HepG2 (cell line): Measurements from ENCODE around the gene ME3. TPM values are rescaled to one million over a fixed set of nuclear protein-coding genes. Genes with fewer than 3 reads are reported as not detected.

ENCODE experiments used
- ATAC-seq: fragments of 200-7000 bp; cut with Tn5 transposase; 3 replicates; pipeline ENCODE4 v1.9.1; 2020; ENCODE audit warnings: mild to moderate bottlenecking, moderate library complexity
- BruUV-seq: library from RNA; stranded (reverse); fragments of 400-500 nt; replicated peaks from 2 replicates; lab custom pipeline; 2021; lab: Mats Ljungman, UMichigan
- CTCF ChIA-PET: fragments of 300-600 bp; formaldehyde crosslinking; extraction: SDS; loops from one replicate; lab custom pipeline; 2021; ENCODE audit warnings: low total read pairs, inconsistent platforms, low intra/inter-chr PET ratio; lab: Yijun Ruan, JAX
- POLR2A ChIA-PET: fragments of 350-600 bp; sonication (Branson Sonifier 250); formaldehyde crosslinking; loops from one replicate; lab custom pipeline; 2020; ENCODE audit warnings: antibody characterized with exemption, inconsistent platforms; lab: Yijun Ruan, JAX
- DNase-seq: peaks from one replicate; pipeline ENCODE4 v3.0.0-alpha.2; 2015; ENCODE audit warnings: low spot score
- FAIRE-seq: peaks from 3 replicates; lab custom pipeline; 2011; peaks lifted over from hg19 to GRCh38; lab: Jason Lieb, UNC
- H2AFZ ChIP-seq: one replicate; pipeline ENCODE4 v1.6.1; 2011; ENCODE audit warnings: low read length, inconsistent platforms
- H3K27ac ChIP-seq: fragments of 300-600 bp; 3 replicates; pipeline ENCODE4 v1.8.0; 2011; ENCODE audit warnings: mixed run types, mild to moderate bottlenecking, mixed read lengths, low read length, inconsistent platforms; ENCODE audit not compliant: insufficient read depth; ENCODE audit errors: extremely low read length
- H3K27me3 ChIP-seq, 2 experiments: fragments of 200-600 bp in 1 of 2; 2 replicates in 1 of 2; 3 replicates in 1 of 2; pipeline versions ENCODE4 v1.6.0 to v1.8.0; 2011; ENCODE audit warnings: low read length in 2 of 2, mild to moderate bottlenecking in 2 of 2, moderate library complexity in 2 of 2, inconsistent platforms in 1 of 2; ENCODE audit not compliant: insufficient read depth in 2 of 2, control insufficient read depth in 1 of 2
- H3K36me3 ChIP-seq, 2 experiments: fragments of 200-600 bp in 1 of 2; replicated peaks in 1 of 2; 2 replicates in 1 of 2; 3 replicates in 1 of 2; pipeline versions ENCODE4 v1.5.1 to v1.8.0; 2011; ENCODE audit warnings: low read length in 2 of 2, inconsistent platforms in 1 of 2; ENCODE audit not compliant: insufficient read depth in 2 of 2, control insufficient read depth in 1 of 2
- H3K4me1 ChIP-seq: 2 replicates; pipeline ENCODE4 v1.5.1; 2012; ENCODE audit warnings: low read length, inconsistent platforms; ENCODE audit not compliant: insufficient read depth
- H3K4me2 ChIP-seq: 2 replicates; pipeline ENCODE4 v1.6.0; 2011; ENCODE audit warnings: low read depth, low read length, inconsistent platforms
- H3K4me3 ChIP-seq, 3 experiments: fragments of 200-600 bp in 1 of 3; sonication (generic), shearing (Covaris generic) in 1 of 3; replicated peaks in 1 of 3; 2 replicates each; pipeline ENCODE4 v1.5.1; 2011 to 2016; ENCODE audit warnings: low read length in 3 of 3, inconsistent platforms in 2 of 3, low read depth in 2 of 3, mild to moderate bottlenecking in 2 of 3, control low read depth in 1 of 3, mixed read lengths in 1 of 3; ENCODE audit not compliant: insufficient read depth in 1 of 3
- H3K79me2 ChIP-seq: one replicate; pipeline ENCODE4 v1.6.1; 2011; ENCODE audit warnings: low read length, inconsistent platforms; ENCODE audit not compliant: insufficient read depth
- H3K9ac ChIP-seq: 2 replicates; pipeline ENCODE4 v1.6.0; 2011; ENCODE audit warnings: mild to moderate bottlenecking, low read depth, low read length, inconsistent platforms; ENCODE audit not compliant: insufficient read depth
- H3K9me3 ChIP-seq: 2 replicates; pipeline ENCODE4 v1.5.1; 2012; ENCODE audit warnings: mild to moderate bottlenecking, low read length
- H4K20me1 ChIP-seq: 2 replicates; pipeline ENCODE4 v1.6.0; 2011; ENCODE audit warnings: inconsistent platforms, mild to moderate bottlenecking, low read length, moderate library complexity; ENCODE audit not compliant: insufficient read depth
- CHCHD3 ChIP-seq: sonication (generic); formaldehyde crosslinking; IDR thresholded peaks from 2 replicates; pipeline ENCODE4 v1.8.0; 2022; ENCODE audit warnings: mild to moderate bottlenecking, missing genetic modification reagents, moderate library complexity
- GPBP1L1 ChIP-seq: sonication (generic); formaldehyde crosslinking; IDR thresholded peaks from 2 replicates; pipeline ENCODE4 v1.5.0; 2020; ENCODE audit warnings: mild to moderate bottlenecking, missing genetic modification reagents
- ISX ChIP-seq: sonication (generic); formaldehyde crosslinking; conservative IDR thresholded peaks from 2 replicates; pipeline ENCODE4 v1.5.0; 2020; ENCODE audit warnings: missing genetic modification reagents
- MAFF ChIP-seq: IDR thresholded peaks from 2 replicates; pipeline ENCODE4 v1.6.1; 2011; ENCODE audit warnings: low read depth, low read length, improper control_type of control experiment
- MAFK ChIP-seq, 2 experiments: IDR thresholded peaks in 1 of 2; conservative IDR thresholded peaks in 1 of 2; 2 replicates each; pipeline ENCODE4 v1.6.1; 2011; ENCODE audit warnings: improper control_type of control experiment in 2 of 2, low read length in 2 of 2
- RXRA ChIP-seq: sonication (generic); formaldehyde crosslinking; IDR thresholded peaks from 2 replicates; pipeline ENCODE4 v1.5.1; 2020; ENCODE audit warnings: missing genetic modification reagents
- SMAD9 ChIP-seq: sonication (generic); formaldehyde crosslinking; IDR thresholded peaks from 2 replicates; pipeline ENCODE4 v1.5.1; 2020; ENCODE audit warnings: mild to moderate bottlenecking, missing genetic modification reagents
- TCF7 ChIP-seq: sonication (generic); IDR thresholded peaks from 2 replicates; pipeline ENCODE4 v1.6.1; 2016; ENCODE audit warnings: antibody characterized with exemption, low read depth
- THAP7 ChIP-seq: sonication (generic); formaldehyde crosslinking; IDR thresholded peaks from 2 replicates; pipeline ENCODE4 v1.8.1; 2023; ENCODE audit warnings: mild to moderate bottlenecking, missing genetic modification reagents
- ZFP36L1 ChIP-seq: sonication (generic); formaldehyde crosslinking; IDR thresholded peaks from 2 replicates; pipeline ENCODE4 v1.8.0; 2022; ENCODE audit warnings: mild to moderate bottlenecking, missing genetic modification reagents, moderate library complexity
- ZNF382 ChIP-seq: sonication (generic); formaldehyde crosslinking; IDR thresholded peaks from 2 replicates; pipeline ENCODE4 v1.5.0; 2020; ENCODE audit warnings: missing genetic modification reagents, mild to moderate bottlenecking, borderline replicate concordance
- ZNF44 ChIP-seq: sonication (generic); formaldehyde crosslinking; IDR thresholded peaks from 2 replicates; pipeline ENCODE4 v1.5.1; 2020; ENCODE audit warnings: mild to moderate bottlenecking, missing genetic modification reagents
- ZNF580 ChIP-seq: IDR thresholded peaks from 2 replicates; pipeline ENCODE4 v1.6.1; 2016; ENCODE audit warnings: low read depth, borderline replicate concordance
- WGBS: methylation state at CpG from one replicate; pipeline ENCODE4 v1.1.6; 2017; ENCODE audit warnings: low lambda C conversion rate; 5-methylcytosine and 5-hydroxymethylcytosine counted together
- in situ Hi-C: cut with HindIII; loops from 2 replicates; pipeline ENCODE4 v1.10.0; 2017; ENCODE audit warnings: low pct_unique_long_range_greater_than_20kb; ENCODE audit not compliant: extremely low pct_ligation_motif_present
- intact Hi-C: fragments of 100-400 bp; cut with micrococcal nuclease; formaldehyde crosslinking; loops from one replicate; pipeline ENCODE4 v1.10.0; 2022; ENCODE audit not compliant: unreplicated experiment
- polyA plus RNA-seq, 8 experiments: library from polyadenylated mRNA; depleted of rRNA in 3 of 8; stranded (reverse) in 7 of 8; unstranded in 1 of 8; fragments of >200 nt; fragmentation: Illumina TruSeq in 4 of 8; extraction: Trizol in 4 of 8; gene quantifications; 2 replicates each; pipeline versions ENCODE4 v1.2.1 to v1.2.3, GENCODE V29; 2011 to 2016; ENCODE audit warnings: low read depth in 4 of 8, missing spikeins in 1 of 8, mixed read lengths in 1 of 8; ENCODE audit not compliant: insufficient read depth in 1 of 8
- total RNA-seq, 5 experiments: library from RNA; depleted of rRNA; stranded (reverse); fragments of >200 nt; fragmentation: Illumina TruSeq; extraction: Trizol; gene quantifications; 2 replicates each; pipeline ENCODE4 v1.2.3, GENCODE V29; 2016; ENCODE audit warnings: low read depth in 1 of 5
- TF ChIP-seq, protein P1 (sequence below): IDR thresholded peaks from 2 replicates; pipeline ENCODE4 v1.6.1; 2012; ENCODE audit warnings: low read length, improper control_type of control experiment

The ME3 gene
- total and polyA plus RNA-seq, 2 of the 13 experiments (the other 11 are each of a cell fraction or from before 2014, with no cell fraction given) = not detected

DNA sequence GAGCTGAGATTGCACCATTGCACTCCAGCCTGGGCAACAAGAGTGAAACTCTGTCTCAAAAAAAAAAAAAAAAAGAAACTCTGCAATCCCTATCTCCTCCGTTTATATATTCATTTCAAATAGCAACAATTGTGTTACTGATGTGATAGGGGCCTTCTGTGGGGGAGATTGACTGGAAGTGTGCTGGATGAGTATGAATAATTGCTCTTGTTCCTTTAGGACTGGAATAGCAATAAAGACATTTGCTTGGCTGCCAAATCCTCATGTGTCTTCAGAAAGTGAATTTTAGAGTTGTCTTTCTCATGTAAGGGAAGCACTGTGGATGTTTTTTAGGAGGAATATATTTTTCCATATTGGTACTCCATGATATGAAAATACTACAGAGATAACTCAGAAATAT lies 21.1 kb upstream of the ME3 start (continued):
- TF ChIP-seq ZNF44 (CRISPR knock-in tag) (no peak), CHCHD3 (CRISPR knock-in tag) (no peak), ZFP36L1 (CRISPR knock-in tag) (no peak), ZNF580 (CRISPR knock-in tag) (no peak), RXRA (no peak)
- TF ChIP-seq, protein P1, sequence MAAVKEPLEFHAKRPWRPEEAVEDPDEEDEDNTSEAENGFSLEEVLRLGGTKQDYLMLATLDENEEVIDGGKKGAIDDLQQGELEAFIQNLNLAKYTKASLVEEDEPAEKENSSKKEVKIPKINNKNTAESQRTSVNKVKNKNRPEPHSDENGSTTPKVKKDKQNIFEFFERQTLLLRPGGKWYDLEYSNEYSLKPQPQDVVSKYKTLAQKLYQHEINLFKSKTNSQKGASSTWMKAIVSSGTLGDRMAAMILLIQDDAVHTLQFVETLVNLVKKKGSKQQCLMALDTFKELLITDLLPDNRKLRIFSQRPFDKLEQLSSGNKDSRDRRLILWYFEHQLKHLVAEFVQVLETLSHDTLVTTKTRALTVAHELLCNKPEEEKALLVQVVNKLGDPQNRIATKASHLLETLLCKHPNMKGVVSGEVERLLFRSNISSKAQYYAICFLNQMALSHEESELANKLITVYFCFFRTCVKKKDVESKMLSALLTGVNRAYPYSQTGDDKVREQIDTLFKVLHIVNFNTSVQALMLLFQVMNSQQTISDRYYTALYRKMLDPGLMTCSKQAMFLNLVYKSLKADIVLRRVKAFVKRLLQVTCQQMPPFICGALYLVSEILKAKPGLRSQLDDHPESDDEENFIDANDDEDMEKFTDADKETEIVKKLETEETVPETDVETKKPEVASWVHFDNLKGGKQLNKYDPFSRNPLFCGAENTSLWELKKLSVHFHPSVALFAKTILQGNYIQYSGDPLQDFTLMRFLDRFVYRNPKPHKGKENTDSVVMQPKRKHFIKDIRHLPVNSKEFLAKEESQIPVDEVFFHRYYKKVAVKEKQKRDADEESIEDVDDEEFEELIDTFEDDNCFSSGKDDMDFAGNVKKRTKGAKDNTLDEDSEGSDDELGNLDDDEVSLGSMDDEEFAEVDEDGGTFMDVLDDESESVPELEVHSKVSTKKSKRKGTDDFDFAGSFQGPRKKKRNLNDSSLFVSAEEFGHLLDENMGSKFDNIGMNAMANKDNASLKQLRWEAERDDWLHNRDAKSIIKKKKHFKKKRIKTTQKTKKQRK = no peak

- Histone ChIP-seq H4K20me1 (no peaks in the 10 kb centered on the region), H3K27ac (no peak overlapping the region), H3K9ac (no peak overlapping the region), H3K36me3 (no peaks in the 10 kb centered on the region), H3K9me3 (no peaks in the 10 kb centered on the region), H3K4me3 (no peak overlapping the region), H3K79me2 (no peaks in the 10 kb centered on the region), H3K4me2 (no peak overlapping the region), H3K4me1 (no peaks in the 10 kb centered on the region), H2AFZ (no peak overlapping the region), H3K27me3 (peaks cover 7 to 38% of the 10 kb centered on the region in 2 experiments; a peak in 4 of 5 replicates)
- ATAC-seq (no peak), DNase-seq (no peak), FAIRE-seq (no peak)
- POLR2A ChIA-PET = no interaction called here
- 0% methylated on average over 1 of the region's 1 CpG for WGBS
- TF ChIP-seq GPBP1L1 (CRISPR knock-in tag) (no peak), ISX (CRISPR knock-in tag) (no peak), MAFK (conservative IDR thresholded peaks at IDR 0.05 in 1 of 2, IDR thresholded peaks at IDR 0.05 in 1 of 2; ENCODE audit: low read length in 2 of 2) (peak; percentile 81 to 88), ZNF382 (no peak), MAFF (peak; percentile 76), SMAD9 (CRISPR knock-in tag) (no peak), THAP7 (CRISPR knock-in tag) (no peak), TCF7 (no peak)
- no TSS peak for BruUV-seq
- in situ Hi-C loops = no loop called here
- intact Hi-C loops = no loop called here
- CTCF ChIA-PET = no interaction called here
Observed at GRCh38 chr11:86692746-86693145, 20.3 kb upstream of the ME3 start.
